Suprapubic skin (tissue), 4 donors: ENCODE data around the gene BFSP1. TPM values are rescaled to one million over a fixed set of nuclear protein-coding genes. Genes with fewer than 3 reads are reported as not detected.

ENCODE experiments used
- DNase-seq, 2 donors: peaks; one replicate each; pipeline ENCODE4 v3.0.0-alpha.2; 2019; ENCODE audit warnings: low spot score in 2 of 2
- H3K27ac ChIP-seq: fragments of 200-600 bp; sonication (generic); one replicate; pipeline ENCODE4 v1.5.1; 2019
- H3K27me3 ChIP-seq: fragments of 200-600 bp; sonication (generic); one replicate; pipeline ENCODE4 v1.5.1; 2019
- H3K36me3 ChIP-seq: fragments of 200-600 bp; sonication (generic); one replicate; pipeline ENCODE4 v1.5.1; 2019
- H3K4me1 ChIP-seq: fragments of 200-600 bp; sonication (generic); one replicate; pipeline ENCODE4 v1.5.1; 2019
- H3K4me3 ChIP-seq: fragments of 200-600 bp; sonication (generic); one replicate; pipeline ENCODE4 v1.5.1; 2019; ENCODE audit warnings: mild to moderate bottlenecking
- H3K9me3 ChIP-seq: fragments of 200-600 bp; sonication (generic); one replicate; pipeline ENCODE4 v1.5.1; 2019
- EP300 ChIP-seq: sonication (generic); formaldehyde crosslinking; IDR thresholded peaks from one replicate; pipeline ENCODE4 v1.6.1; 2017; ENCODE audit warnings: antibody characterized with exemption
- POLR2A ChIP-seq, 2 donors: fragments of 450-650 bp; IDR thresholded peaks; one replicate each; pipeline ENCODE4 v1.6.1; 2017; ENCODE audit warnings: antibody characterized with exemption in 2 of 2, mild to moderate bottlenecking in 2 of 2, moderate library complexity in 2 of 2
- POLR2AphosphoS5 ChIP-seq, 3 donors: sonication (generic); formaldehyde crosslinking; IDR thresholded peaks; one replicate each; pipeline ENCODE4 v1.6.1; 2017; ENCODE audit warnings: antibody characterized with exemption in 3 of 3
- WGBS: methylation state at CpG from one replicate; pipeline ENCODE4 v1.1.5; 2018; 5-methylcytosine and 5-hydroxymethylcytosine counted together
- total RNA-seq, 4 donors: library from RNA; depleted of rRNA; stranded (reverse); fragments of >200 nt; gene quantifications; one replicate each; pipeline ENCODE4 v1.1.0, GENCODE V29; 2016
- TF ChIP-seq, protein P1 (sequence below), 2 donors: fragments of 200-600 bp in 1 of 2; fragments of 450-650 bp in 1 of 2; sonication (generic) in 1 of 2; IDR thresholded peaks; one replicate each; pipeline ENCODE4 v1.5.1; 2016 to 2019; ENCODE audit warnings: antibody characterized with exemption in 2 of 2, mild to moderate bottlenecking in 1 of 2, moderate library complexity in 1 of 2

BFSP1 gene
- total RNA-seq, 4 donors from 2014 or later = 0.85 to 1.7 (median 1.4) TPM

DNA sequence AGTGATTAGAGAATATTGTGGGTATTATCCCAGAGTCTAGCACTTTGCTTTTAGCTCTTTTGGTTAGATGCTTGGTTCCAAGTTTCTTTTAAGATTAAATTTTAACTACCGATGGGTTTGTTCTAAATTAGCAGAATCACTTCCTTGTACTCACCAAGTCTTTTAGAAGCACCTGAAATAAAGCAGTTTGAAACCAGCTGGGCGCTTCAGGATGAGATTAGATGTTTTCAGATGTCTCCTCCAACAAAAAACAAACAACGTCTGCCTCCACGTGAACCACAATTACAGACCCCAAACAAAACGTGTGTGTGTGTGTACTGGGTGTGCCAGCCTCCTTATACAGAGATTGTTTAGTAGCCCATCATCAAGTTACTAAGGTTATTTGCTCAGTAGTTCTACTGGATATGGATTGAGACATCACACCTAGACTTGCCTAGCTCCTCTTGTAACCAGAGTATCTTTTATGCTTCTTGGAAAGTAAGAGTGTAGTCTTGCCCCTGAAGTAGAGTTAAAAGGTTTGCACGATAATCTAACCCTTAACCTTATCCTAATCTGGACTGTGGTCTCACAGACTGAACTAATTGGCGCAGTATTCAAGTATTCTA lies 41.0 kb upstream of the BFSP1 start:
- H3K36me3 ChIP-seq = no peaks in the 10 kb centered on the region
- WGBS = 37% methylated on average over 7 of the region's 7 CpGs
- no peak for DNase-seq
- H3K4me1 ChIP-seq = peaks cover 49% of the 10 kb centered on the region
- no peak overlapping the region for H3K27ac ChIP-seq
- H3K27me3 ChIP-seq = no peaks in the 10 kb centered on the region
- TF ChIP-seq, protein P1, sequence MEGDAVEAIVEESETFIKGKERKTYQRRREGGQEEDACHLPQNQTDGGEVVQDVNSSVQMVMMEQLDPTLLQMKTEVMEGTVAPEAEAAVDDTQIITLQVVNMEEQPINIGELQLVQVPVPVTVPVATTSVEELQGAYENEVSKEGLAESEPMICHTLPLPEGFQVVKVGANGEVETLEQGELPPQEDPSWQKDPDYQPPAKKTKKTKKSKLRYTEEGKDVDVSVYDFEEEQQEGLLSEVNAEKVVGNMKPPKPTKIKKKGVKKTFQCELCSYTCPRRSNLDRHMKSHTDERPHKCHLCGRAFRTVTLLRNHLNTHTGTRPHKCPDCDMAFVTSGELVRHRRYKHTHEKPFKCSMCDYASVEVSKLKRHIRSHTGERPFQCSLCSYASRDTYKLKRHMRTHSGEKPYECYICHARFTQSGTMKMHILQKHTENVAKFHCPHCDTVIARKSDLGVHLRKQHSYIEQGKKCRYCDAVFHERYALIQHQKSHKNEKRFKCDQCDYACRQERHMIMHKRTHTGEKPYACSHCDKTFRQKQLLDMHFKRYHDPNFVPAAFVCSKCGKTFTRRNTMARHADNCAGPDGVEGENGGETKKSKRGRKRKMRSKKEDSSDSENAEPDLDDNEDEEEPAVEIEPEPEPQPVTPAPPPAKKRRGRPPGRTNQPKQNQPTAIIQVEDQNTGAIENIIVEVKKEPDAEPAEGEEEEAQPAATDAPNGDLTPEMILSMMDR (IDR thresholded peaks at IDR 0.05) = no peak
- TF ChIP-seq POLR2A (IDR thresholded peaks at IDR 0.05) = no peak
- TF ChIP-seq EP300 = no peak
- TF ChIP-seq POLR2AphosphoS5 (IDR thresholded peaks at IDR 0.05) = no peak
- no peaks in the 10 kb centered on the region for H3K9me3 ChIP-seq
- H3K4me3 ChIP-seq = peak overlapping the region; percentile 98

DNA sequence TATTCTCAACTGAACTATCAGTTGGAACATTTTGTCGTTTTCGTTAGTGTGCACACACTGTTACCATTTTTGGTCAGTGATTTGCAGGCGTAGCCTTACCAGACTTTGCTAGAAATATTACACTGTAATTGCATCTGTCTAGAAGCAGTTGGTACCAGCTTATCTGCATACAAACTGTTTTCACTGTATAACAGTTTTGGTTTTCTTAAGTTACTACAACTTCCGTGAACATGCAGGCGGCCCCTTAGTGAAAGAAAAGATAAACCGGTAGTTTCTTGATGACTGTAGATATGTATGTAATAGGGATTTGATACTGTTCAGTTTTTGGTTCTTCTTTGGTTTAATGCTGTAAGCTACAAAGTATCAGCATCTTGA lies 40.0 kb upstream of the BFSP1 start:
- H3K36me3 ChIP-seq = no peaks in the 10 kb centered on the region
- peak overlapping the region; percentile 100 for H3K27ac ChIP-seq
- no peaks in the 10 kb centered on the region for H3K27me3 ChIP-seq
- H3K4me1 ChIP-seq = peaks cover 46% of the 10 kb centered on the region
- H3K4me3 ChIP-seq = peak overlapping the region; percentile 98
- 8% methylated on average over 6 of the region's 6 CpGs for WGBS
- no peak for DNase-seq
- H3K9me3 ChIP-seq = no peaks in the 10 kb centered on the region
- TF ChIP-seq, protein P1 (IDR thresholded peaks at IDR 0.05) = no peak
- no peak for TF ChIP-seq POLR2AphosphoS5 (IDR thresholded peaks at IDR 0.05)
- TF ChIP-seq POLR2A (IDR thresholded peaks at IDR 0.05) = no peak
- TF ChIP-seq EP300 = no peak

DNA sequence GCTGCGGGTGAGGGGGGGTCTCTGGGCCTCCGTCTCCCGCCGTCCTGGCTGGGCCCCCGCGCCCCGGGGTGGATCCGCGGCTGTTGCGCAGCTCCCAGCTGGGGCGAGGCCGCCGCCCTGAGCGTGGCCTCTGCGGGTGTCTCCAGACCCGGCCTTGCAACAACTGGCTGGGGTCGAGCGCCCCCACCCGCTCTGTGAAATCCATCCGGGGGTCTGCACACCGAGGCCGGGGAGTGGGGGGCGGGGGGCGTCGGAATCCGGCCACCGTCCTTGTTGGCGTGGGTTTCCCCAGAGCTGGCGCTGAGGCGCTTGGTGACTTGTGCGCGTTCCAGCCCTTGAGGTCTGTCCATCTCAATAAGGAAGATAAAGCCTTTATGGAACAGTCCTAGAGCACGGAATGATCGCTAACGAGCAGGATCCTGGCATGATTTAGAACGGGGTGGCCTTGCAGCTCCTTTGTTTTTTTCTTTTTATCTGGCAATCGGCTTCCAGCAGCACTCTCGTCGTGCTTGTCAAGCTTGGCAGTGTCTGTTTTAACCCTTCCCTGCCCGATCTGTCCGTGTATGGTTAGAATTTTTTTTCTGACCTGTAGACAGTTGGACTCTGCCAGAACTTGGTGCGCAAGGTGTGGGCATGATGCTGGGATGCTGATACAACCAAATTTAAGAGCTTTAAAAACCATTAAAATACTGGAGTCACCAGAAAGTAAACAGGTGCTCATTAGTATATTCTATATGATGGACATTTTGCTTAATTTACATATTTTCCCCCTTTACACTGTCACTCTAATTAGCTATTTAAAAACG lies 39.4 kb upstream of the BFSP1 start:
- Histone ChIP-seq H3K27ac (peak overlapping the region; percentile 100), H3K4me3 (peak overlapping the region; percentile 98), H3K9me3 (no peaks in the 10 kb centered on the region), H3K27me3 (no peaks in the 10 kb centered on the region), H3K36me3 (no peaks in the 10 kb centered on the region), H3K4me1 (peaks cover 46% of the 10 kb centered on the region)
- WGBS = under 1% methylated on average over 13 of the region's 43 CpGs
- DNase-seq = peak; percentile 81 to 84
- TF ChIP-seq, protein P1 (IDR thresholded peaks at IDR 0.05) = no peak
- TF ChIP-seq EP300 (no peak), POLR2AphosphoS5 (IDR thresholded peaks at IDR 0.05) (no peak), POLR2A (IDR thresholded peaks at IDR 0.05) (no peak)

DNA sequence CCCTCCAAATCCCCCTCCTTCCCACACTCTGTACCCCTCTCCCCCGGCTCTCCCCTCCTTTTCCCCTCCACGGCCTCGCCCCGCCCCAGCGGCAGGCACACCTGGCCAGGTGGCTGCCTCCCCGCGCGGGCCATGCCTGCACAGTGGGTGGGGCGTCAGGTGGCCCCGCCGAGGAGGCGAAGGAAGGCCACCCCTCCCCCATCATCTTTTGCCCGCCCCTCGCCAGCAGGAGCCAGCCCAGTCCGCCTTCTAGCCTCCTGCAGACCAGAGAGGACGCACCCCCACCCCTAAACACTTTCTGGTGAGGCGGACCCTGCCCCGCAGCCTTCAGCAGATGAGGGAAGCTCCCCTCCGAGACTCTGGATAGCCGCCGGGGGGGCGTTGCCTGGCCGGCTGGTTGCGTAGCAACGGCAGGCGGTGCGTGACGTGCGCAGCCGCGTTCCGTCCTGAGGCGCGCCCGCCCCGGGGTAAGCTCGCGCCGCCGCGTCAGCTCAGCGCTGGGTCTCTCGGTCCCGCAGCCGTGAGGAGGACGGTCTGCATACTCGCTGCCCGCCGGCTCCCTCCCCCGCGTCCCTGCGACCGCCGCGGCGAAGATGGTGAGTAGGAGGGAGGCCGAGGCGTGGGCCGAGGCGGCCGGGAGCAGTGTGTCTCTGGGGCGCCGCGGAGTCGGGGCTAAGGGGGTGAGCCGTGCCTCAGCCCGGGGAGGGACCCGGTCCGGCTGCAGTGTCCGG lies 38.6 kb upstream of the BFSP1 start, which contains the start of gene DSTN:
TSS of gene DSTN (plus strand) at position 460 of the 731 bp plus-strand sequence. CDS start at position 594, 134 bp downstream.
- peak within 1 kb of the TSS; percentile 98 for H3K4me3 ChIP-seq
- peak; percentile 97 to 98 for DNase-seq
- peak; percentile 89 to 97 (median 95) for TF ChIP-seq POLR2AphosphoS5 (IDR thresholded peaks at IDR 0.05)
- peak; percentile 80 to 95 for TF ChIP-seq POLR2A (IDR thresholded peaks at IDR 0.05)
- TF ChIP-seq EP300 = peak; percentile 58
- TF ChIP-seq, protein P1 (IDR thresholded peaks at IDR 0.05) = no peak
- peaks cover 44% of the 10 kb centered on the region for H3K4me1 ChIP-seq
- no peaks in the 10 kb centered on the region for H3K36me3 ChIP-seq
- WGBS = 1% methylated on average over 14 of the region's 70 CpGs
- H3K27ac ChIP-seq = peak within 1 kb of the TSS; percentile 100
- no peaks in the 10 kb centered on the region for H3K27me3 ChIP-seq
- H3K9me3 ChIP-seq = no peaks in the 10 kb centered on the region
